Chondrocyte (in vitro differentiated cells): ENCODE data around the gene PRKAG3. TPM values are rescaled to one million over a fixed set of nuclear protein-coding genes. Genes with fewer than 3 reads are reported as not detected.

Source experiments
- DNase-seq: peaks from one replicate; pipeline ENCODE4 v3.0.0; 2021; ENCODE audit warnings: mixed read lengths, low spot score
- H3K27ac Mint-ChIP-seq: one replicate; pipeline ENCODE4 v1.8.0; 2021; ENCODE audit warnings: mild to moderate bottlenecking, moderate library complexity, mixed read lengths; ENCODE audit not compliant: unreplicated experiment
- H3K27me3 Mint-ChIP-seq: 2 replicates; pipeline ENCODE4 v1.8.0; 2021; ENCODE audit warnings: low read depth, mixed read lengths
- H3K36me3 Mint-ChIP-seq: 2 replicates; pipeline ENCODE4 v1.8.0; 2021; ENCODE audit warnings: low read depth, mixed read lengths
- H3K4me1 Mint-ChIP-seq: 2 replicates; pipeline ENCODE4 v1.8.0; 2021; ENCODE audit warnings: low read depth, mild to moderate bottlenecking, mixed read lengths
- H3K4me3 Mint-ChIP-seq: one replicate; pipeline ENCODE4 v1.8.0; 2021; ENCODE audit warnings: mild to moderate bottlenecking, moderate library complexity, mixed read lengths; ENCODE audit not compliant: unreplicated experiment
- H3K9me3 Mint-ChIP-seq: 2 replicates; pipeline ENCODE4 v1.8.0; 2021; ENCODE audit warnings: low read depth, mixed read lengths
- total RNA-seq: library from RNA; stranded (reverse); gene quantifications from 3 replicates; pipeline ENCODE4 v1.2.1, GENCODE V29; 2021
- TF ChIP-seq, protein P1 (sequence below): fragments of 200-600 bp; sonication (generic); IDR thresholded peaks from 2 replicates; pipeline ENCODE4 v1.5.0; 2021; ENCODE audit warnings: antibody characterized with exemption, mild to moderate bottlenecking, moderate library complexity

Gene PRKAG3
- total RNA-seq, 1 donor from 2014 or later: not detected

DNA sequence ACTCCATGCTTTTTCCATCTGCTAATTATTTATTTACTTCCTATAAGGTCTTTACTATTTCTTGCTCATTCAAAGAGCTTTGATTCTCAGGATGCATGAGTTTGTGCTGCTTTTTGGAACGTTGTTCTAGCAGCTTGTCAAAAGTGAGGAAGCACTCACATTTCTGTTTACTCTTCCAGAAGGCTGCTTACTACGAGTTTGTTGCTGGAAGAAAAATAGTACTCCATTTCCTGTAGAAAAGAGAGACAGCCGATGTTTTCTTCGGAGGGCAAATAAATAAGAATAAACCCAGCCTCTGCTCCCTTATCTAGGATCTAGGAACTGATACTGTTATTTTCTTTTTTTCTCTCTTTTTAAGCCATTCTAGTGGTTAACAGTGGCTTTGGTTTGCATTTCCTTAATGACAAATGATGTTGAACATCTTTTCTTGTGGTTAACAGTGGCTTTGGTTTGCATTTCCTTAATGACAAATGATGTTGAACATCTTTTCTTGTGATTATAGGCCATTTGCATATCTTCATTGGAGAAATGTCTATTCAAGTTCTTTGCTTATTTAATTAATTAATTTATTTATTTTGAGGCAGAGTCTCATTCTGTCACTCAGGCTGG, 29.1 kb downstream of the PRKAG3 start:
- Mint-ChIP-seq H3K27ac (no peak overlapping the region), H3K36me3 (peaks cover 4% of the 10 kb centered on the region), H3K9me3 (peaks cover 11% of the 10 kb centered on the region), H3K4me3 (no peak overlapping the region), H3K27me3 (no peaks in the 10 kb centered on the region), H3K4me1 (peaks cover 25% of the 10 kb centered on the region)
- TF ChIP-seq, protein P1, sequence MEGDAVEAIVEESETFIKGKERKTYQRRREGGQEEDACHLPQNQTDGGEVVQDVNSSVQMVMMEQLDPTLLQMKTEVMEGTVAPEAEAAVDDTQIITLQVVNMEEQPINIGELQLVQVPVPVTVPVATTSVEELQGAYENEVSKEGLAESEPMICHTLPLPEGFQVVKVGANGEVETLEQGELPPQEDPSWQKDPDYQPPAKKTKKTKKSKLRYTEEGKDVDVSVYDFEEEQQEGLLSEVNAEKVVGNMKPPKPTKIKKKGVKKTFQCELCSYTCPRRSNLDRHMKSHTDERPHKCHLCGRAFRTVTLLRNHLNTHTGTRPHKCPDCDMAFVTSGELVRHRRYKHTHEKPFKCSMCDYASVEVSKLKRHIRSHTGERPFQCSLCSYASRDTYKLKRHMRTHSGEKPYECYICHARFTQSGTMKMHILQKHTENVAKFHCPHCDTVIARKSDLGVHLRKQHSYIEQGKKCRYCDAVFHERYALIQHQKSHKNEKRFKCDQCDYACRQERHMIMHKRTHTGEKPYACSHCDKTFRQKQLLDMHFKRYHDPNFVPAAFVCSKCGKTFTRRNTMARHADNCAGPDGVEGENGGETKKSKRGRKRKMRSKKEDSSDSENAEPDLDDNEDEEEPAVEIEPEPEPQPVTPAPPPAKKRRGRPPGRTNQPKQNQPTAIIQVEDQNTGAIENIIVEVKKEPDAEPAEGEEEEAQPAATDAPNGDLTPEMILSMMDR: no peak
- no peak for DNase-seq

DNA sequence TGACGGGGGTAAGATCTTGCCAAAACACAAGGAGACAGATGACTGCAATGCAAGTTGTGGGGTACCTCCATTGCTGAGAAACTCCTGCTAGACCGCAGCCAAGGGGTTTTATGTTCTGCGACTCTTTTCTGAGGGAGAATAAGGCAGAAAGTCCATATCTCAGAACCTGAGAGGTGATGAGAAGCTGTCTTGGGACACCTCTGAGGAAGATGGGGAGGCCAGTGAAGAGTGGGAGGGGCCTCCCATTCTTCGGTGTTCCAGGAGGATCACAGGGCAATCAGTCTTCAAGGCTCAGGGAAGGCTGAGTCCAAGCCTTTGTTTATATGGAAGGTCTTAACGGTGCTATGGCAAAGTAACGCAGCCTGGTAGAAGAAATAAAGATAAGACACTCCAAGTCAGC, 31.6 kb downstream of the PRKAG3 start:
- H3K36me3 Mint-ChIP-seq: peaks cover 2% of the 10 kb centered on the region
- H3K4me3 Mint-ChIP-seq: no peak overlapping the region
- H3K27ac Mint-ChIP-seq: no peak overlapping the region
- peaks cover 3% of the 10 kb centered on the region for H3K4me1 Mint-ChIP-seq
- TF ChIP-seq, protein P1: no peak
- H3K9me3 Mint-ChIP-seq: peaks cover 8% of the 10 kb centered on the region
- no peaks in the 10 kb centered on the region for H3K27me3 Mint-ChIP-seq
- no peak for DNase-seq

DNA sequence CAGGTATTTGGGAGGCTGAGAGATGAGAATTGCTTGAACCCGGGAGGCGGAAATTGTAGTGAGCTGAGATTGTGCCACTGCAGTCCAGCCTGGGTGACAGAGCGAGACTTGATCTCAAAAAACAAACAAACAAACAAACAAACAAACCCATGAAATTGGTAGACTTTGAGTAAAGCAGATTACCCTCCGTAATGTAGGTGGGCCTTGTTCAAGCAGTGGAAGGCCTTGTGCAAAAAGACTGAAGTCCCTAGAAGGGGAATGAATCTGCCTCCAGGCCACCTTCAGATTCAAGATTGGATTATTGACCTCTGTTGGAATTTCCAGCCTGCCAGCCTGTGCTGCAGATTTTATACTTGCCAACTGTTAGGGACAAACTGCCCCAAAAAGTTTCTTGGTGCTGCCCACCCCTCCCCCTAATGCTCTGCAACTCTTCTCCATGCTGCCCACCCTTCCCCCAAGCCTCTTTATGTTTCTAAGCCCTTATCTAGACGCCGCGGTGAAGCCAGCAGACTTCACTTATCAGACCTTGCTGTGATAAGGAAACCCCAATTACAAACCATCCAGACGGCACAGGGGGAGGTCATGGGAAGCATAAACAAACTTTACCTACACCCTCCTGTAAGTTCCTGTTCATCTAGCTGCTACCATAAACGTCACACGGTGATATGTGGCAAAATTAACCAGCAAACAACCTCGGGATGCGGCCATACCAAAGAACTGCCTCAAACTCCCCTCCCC, 32.7 kb downstream of the PRKAG3 start:
- Mint-ChIP-seq H3K4me3 (no peak overlapping the region), H3K27me3 (no peaks in the 10 kb centered on the region), H3K4me1 (no peaks in the 10 kb centered on the region), H3K27ac (no peak overlapping the region), H3K9me3 (no peaks in the 10 kb centered on the region), H3K36me3 (no peaks in the 10 kb centered on the region)
- TF ChIP-seq, protein P1: no peak
- DNase-seq: no peak

DNA sequence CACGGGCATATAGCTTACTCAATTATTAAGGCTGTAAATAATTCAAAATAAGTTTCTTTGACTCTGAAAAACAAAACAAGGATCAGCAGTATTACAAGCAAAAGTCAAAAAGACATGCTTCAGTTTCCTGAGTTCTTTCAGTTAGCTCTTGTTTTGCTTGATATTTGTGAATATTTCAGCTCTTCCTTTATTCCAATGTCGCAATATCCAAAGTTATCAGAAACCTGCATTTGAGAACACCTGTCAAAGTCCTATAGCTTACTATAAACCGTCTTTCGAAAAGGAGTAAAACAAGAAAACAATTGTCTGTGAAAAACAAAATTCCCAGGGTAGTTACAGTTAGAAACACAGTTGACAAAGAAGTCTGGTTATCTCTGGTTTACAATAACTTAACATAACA, 34.9 kb downstream of the PRKAG3 start:
- H3K27me3 Mint-ChIP-seq: no peaks in the 10 kb centered on the region
- DNase-seq: no peak
- TF ChIP-seq, protein P1: no peak
- no peaks in the 10 kb centered on the region for H3K4me1 Mint-ChIP-seq
- H3K9me3 Mint-ChIP-seq: no peaks in the 10 kb centered on the region
- H3K36me3 Mint-ChIP-seq: no peaks in the 10 kb centered on the region
- no peak overlapping the region for H3K4me3 Mint-ChIP-seq
- no peak overlapping the region for H3K27ac Mint-ChIP-seq

DNA sequence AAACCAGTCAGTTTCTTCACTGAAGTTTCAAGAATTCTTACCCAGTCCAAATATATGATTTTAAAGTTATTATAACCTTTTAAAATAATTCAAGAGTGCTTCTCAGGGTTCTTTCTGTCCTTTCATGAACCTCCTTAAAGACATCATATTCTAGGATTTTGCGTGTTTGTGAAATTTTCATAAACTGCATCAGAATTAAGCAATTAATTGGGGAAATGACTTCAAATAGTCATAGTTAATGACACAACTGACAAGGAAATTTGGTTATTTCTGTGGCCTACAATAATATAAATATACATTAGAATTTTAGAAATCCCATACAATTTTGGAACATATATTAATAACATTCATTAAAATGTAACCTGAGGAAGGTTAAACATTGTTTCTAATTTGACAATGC, 39.2 kb downstream of the PRKAG3 start:
- Mint-ChIP-seq H3K4me3 (no peak overlapping the region), H3K36me3 (no peaks in the 10 kb centered on the region), H3K27ac (no peak overlapping the region), H3K4me1 (no peaks in the 10 kb centered on the region), H3K9me3 (peaks cover 8% of the 10 kb centered on the region), H3K27me3 (no peaks in the 10 kb centered on the region)
- no peak for DNase-seq
- TF ChIP-seq, protein P1: no peak
